Tibial artery (tissue), 4 donors: ENCODE measurements around the gene ADAMTS6.
A peak's percentile ranks its signal among the peaks of the same experiment; 100 is the strongest.

ENCODE experiments used
- DNase-seq, 2 donors: peaks; one replicate each; pipeline ENCODE4 v3.0.0-alpha.2; 2019
- H3K27ac ChIP-seq, 2 donors: fragments of 200-600 bp; sonication (generic) in 1 of 2; 1 replicate in 1 of 2; 2 replicates in 1 of 2; pipeline ENCODE4 v1.5.1; 2018 to 2019; ENCODE audit warnings: mild to moderate bottlenecking in 1 of 2
- H3K27me3 ChIP-seq, 2 donors: fragments of 200-600 bp; sonication (generic) in 1 of 2; one replicate each; pipeline versions ENCODE4 v1.5.1 to v1.6.0; 2016 to 2019
- H3K36me3 ChIP-seq, 3 donors: fragments of 200-600 bp; sonication (generic) in 2 of 3; one replicate each; pipeline ENCODE4 v1.5.1; 2016 to 2019; ENCODE audit warnings: mild to moderate bottlenecking in 2 of 3
- H3K4me1 ChIP-seq, 4 donors: fragments of 200-600 bp; sonication (generic) in 2 of 4; 1 replicate in 3 of 4; 2 replicates in 1 of 4; pipeline ENCODE4 v1.5.1; 2016 to 2019
- H3K4me3 ChIP-seq, 2 donors: fragments of 200-600 bp; sonication (generic) in 1 of 2; 1 replicate in 1 of 2; 2 replicates in 1 of 2; pipeline ENCODE4 v1.5.1; 2018 to 2019; ENCODE audit warnings: mild to moderate bottlenecking in 2 of 2
- H3K9me3 ChIP-seq, 3 donors: fragments of 200-600 bp; sonication (generic) in 1 of 3; one replicate each; pipeline ENCODE4 v1.5.1; 2016 to 2019
- intact Hi-C: fragments of 100-400 bp; cut with DNase I; formaldehyde crosslinking; loops from one replicate; pipeline ENCODE4 v1.15.0; 2023; ENCODE audit warnings: low total_unique reads
- TF ChIP-seq, protein P1 (sequence below), 2 experiments: fragments of 200-600 bp in 1 of 2; fragments of 450-650 bp in 1 of 2; IDR thresholded peaks; one replicate each; pipeline ENCODE4 v1.5.1; 2017 to 2019; ENCODE audit warnings: antibody characterized with exemption in 2 of 2, mild to moderate bottlenecking in 1 of 2, moderate library complexity in 1 of 2

ADAMTS6 gene

DNA sequence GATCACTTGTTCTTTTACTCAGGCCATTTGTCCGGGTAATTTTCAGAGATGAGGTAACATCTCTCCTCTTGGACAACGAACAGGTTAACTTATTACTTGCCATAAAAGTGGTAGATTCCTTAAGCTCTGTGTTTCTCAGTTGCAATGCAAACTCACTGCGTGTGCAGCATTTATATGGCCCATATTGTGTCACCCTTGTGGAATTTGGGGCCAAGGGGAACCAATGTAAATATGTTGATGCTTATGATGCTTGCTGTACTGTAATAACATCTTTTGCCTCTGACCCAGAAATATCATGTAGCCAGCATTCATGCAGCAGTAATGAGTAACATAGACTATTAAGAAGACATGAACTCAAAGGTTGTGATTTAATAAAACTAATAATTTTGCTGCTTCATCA is 175.8 kb downstream of the ADAMTS6 start:
- no peaks in the 10 kb centered on the region for H3K4me1 ChIP-seq
- DNase-seq, result no peak
- no peaks in the 10 kb centered on the region for H3K36me3 ChIP-seq
- no peaks in the 10 kb centered on the region for H3K27me3 ChIP-seq
- intact Hi-C loops, result no loop called here
- H3K9me3 ChIP-seq, result no peaks in the 10 kb centered on the region
- TF ChIP-seq, protein P1, sequence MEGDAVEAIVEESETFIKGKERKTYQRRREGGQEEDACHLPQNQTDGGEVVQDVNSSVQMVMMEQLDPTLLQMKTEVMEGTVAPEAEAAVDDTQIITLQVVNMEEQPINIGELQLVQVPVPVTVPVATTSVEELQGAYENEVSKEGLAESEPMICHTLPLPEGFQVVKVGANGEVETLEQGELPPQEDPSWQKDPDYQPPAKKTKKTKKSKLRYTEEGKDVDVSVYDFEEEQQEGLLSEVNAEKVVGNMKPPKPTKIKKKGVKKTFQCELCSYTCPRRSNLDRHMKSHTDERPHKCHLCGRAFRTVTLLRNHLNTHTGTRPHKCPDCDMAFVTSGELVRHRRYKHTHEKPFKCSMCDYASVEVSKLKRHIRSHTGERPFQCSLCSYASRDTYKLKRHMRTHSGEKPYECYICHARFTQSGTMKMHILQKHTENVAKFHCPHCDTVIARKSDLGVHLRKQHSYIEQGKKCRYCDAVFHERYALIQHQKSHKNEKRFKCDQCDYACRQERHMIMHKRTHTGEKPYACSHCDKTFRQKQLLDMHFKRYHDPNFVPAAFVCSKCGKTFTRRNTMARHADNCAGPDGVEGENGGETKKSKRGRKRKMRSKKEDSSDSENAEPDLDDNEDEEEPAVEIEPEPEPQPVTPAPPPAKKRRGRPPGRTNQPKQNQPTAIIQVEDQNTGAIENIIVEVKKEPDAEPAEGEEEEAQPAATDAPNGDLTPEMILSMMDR (IDR thresholded peaks at IDR 0.05), result no peak
- H3K27ac ChIP-seq, result no peak overlapping the region
- H3K4me3 ChIP-seq, result no peak overlapping the region

DNA sequence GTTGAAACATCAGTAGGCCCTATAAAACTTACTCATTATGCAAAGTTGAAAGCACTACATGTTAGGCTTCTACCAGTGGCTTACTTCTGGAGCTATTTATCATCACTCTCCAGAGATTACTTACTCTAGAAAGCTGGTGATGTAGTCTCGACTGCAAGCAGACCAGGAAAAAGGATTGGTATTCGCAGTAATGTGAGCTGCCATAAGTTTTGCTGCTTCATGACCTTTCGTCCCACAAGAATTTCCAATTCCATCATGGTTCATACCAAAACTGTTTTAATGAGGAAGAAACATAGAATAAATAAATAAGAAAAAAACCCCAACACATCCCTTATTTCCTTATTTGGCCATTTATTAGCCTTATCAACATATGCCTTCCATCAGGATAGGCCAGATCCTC is 181.9 kb downstream of the ADAMTS6 start:
- Histone ChIP-seq H3K4me3 (no peak overlapping the region), H3K27me3 (no peaks in the 10 kb centered on the region), H3K9me3 (no peaks in the 10 kb centered on the region), H3K27ac (no peak overlapping the region), H3K36me3 (no peaks in the 10 kb centered on the region), H3K4me1 (no peaks in the 10 kb centered on the region)
- TF ChIP-seq, protein P1 (IDR thresholded peaks at IDR 0.05), result no peak
- intact Hi-C loops, result no loop called here
- DNase-seq, result no peak

DNA sequence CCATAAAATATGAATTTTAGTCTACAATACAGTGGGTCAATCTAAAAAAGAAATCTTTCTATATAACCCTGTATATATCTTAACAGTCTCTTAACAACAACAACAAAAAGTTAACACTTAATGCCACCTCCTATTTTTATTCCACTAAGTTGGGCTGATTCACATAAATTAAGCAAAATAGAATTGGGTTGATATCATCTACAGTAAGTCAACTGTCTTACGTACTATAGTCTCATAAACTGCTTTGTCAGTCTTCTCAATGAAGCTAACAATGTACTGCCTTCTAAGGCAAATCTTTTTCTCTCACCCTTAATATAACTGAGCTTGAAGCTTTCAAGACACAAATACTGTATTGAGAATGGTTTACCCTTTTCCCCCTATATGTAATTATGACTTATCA is 185.7 kb downstream of the ADAMTS6 start:
- intact Hi-C loops, result no loop called here
- H3K36me3 ChIP-seq, result no peaks in the 10 kb centered on the region
- H3K4me1 ChIP-seq, result peaks cover 0 to 15% (median 0%) of the 10 kb centered on the region in 4 donors
- DNase-seq, result no peak
- H3K9me3 ChIP-seq, result no peaks in the 10 kb centered on the region
- no peak overlapping the region for H3K27ac ChIP-seq
- TF ChIP-seq, protein P1 (IDR thresholded peaks at IDR 0.05), result no peak
- no peaks in the 10 kb centered on the region for H3K27me3 ChIP-seq
- no peak overlapping the region for H3K4me3 ChIP-seq

DNA sequence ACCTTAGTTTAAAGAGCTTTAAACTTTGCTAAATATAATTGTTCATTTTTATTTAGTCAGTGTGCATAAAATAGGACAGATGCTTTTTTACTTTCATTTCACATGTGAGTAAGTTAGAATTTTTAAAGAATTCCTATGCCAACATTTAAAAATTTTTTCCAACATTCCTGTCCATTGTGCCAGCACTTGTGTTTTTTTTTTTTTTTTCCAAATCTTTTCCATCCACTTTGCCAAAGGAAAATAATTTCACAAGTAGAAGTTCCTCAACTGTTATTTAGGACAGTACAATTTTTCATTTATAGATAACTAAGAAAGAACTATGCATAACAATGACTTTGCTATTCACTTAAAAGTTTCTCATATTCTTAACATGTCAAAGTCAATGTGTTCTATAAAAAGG is 189.5 kb downstream of the ADAMTS6 start:
- Histone ChIP-seq H3K4me1 (peaks cover 0 to 15% (median 0%) of the 10 kb centered on the region in 4 donors), H3K36me3 (no peaks in the 10 kb centered on the region), H3K27me3 (no peaks in the 10 kb centered on the region), H3K4me3 (peak overlapping the region in 1 of 2 donors; percentile 17), H3K9me3 (no peaks in the 10 kb centered on the region), H3K27ac (peak overlapping the region in 1 of 2 donors; percentile 54)
- TF ChIP-seq, protein P1 (IDR thresholded peaks at IDR 0.05), result no peak
- DNase-seq, result no peak
- intact Hi-C loops, result no loop called here

DNA sequence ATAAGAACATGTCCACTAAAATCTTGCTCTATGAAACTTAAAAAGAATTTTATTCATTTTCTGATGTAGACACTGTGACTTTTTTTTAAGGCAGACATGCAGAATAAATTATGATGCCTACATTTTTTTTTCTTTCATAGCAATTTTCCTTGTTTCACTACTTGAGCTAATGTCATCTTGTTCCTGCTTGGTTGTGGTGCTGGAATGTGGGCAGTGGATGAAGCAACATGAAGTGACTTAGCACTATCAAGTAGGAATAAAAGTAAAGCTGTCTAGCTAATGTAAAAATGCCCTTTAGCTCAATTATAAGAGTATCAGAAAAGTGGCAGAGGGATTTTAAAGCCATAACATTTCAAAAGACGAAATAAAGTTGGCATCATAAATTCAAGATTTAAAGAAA is 191.0 kb downstream of the ADAMTS6 start:
- intact Hi-C loops, result no loop called here
- TF ChIP-seq, protein P1 (IDR thresholded peaks at IDR 0.05), result no peak

DNA sequence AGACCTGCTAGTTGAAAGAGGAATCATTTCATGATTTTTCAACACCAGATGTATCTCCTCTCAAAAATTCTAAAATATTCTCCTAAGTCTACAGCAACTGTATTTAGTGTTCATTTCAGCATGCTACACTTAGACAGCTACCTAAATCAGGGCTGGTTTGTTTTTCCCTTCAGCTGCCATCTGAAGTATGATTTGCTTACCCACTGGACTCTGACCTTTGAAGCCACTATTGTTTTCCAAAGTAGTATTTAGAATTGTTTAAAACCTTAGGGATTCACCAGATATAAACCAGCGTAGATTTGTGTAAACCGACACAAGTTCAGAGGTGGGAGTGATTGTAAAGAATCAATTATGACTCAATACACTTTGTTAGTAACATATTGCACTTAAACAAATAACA is 193.1 kb downstream of the ADAMTS6 start:
- Histone ChIP-seq H3K9me3 (no peaks in the 10 kb centered on the region), H3K27me3 (no peaks in the 10 kb centered on the region), H3K4me3 (no peak overlapping the region), H3K4me1 (peaks cover 0 to 15% (median 0%) of the 10 kb centered on the region in 4 donors), H3K36me3 (no peaks in the 10 kb centered on the region), H3K27ac (no peak overlapping the region)
- TF ChIP-seq, protein P1 (IDR thresholded peaks at IDR 0.05), result no peak
- intact Hi-C loops, result no loop called here
- no peak for DNase-seq

More for the DNA sequence above, 191.0 kb downstream of the ADAMTS6 start:
- H3K27me3 ChIP-seq, result no peaks in the 10 kb centered on the region
- H3K9me3 ChIP-seq, result no peaks in the 10 kb centered on the region
- DNase-seq, result no peak
- H3K27ac ChIP-seq, result no peak overlapping the region
- peaks cover 0 to 15% (median 0%) of the 10 kb centered on the region in 4 donors for H3K4me1 ChIP-seq
- H3K36me3 ChIP-seq, result no peaks in the 10 kb centered on the region
- no peak overlapping the region for H3K4me3 ChIP-seq
